Measurements from ENCODE around the gene UBE2Q2. TPM values are rescaled to one million over a fixed set of nuclear protein-coding genes. Genes with fewer than 3 reads are reported as not detected.
"Not testable (repeated sequence)": the region's sequence is repeated elsewhere in the genome, so short reads cannot be mapped to it uniquely, and the experiment has no call there.

Gene UBE2Q2
- total RNA-seq, 1 donor from 2014 or later = 59.9 TPM

- DNase-seq (ENCODE audit: low read depth in 2 of 2) = no peak
These were observed 21.2 kb downstream of the UBE2Q2 start for GRCh38 chr15:75864213-75865059.

DNA sequence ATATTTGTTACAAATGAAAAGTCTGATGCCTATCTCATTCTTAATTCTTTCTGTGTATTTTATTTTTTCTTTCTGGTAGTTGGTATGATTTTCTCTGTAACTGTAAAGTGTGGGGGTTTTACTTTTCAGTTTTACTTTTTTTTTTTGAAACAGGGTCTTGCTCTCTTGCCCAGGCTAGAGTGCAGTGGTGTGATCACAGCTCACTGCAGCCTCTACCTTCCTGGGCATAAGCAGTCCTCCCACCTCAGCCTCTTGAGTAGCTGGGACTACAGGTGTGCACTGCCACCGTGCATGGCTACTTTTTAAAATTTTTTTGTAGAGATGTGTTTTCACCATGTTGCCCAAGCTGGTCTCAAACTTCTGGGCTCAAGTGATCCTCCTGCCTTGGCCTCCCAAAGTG is 22.8 kb downstream of the UBE2Q2 start:
- not testable (repeated sequence) for DNase-seq (ENCODE audit: low read depth in 2 of 2)

- DNase-seq (ENCODE audit: low read depth in 2 of 2) = no peak
These were observed 23.7 kb downstream of the UBE2Q2 start for GRCh38 chr15:75866916-75867315.

GRCh38 chr15:75867449-75867848 is 24.2 kb downstream of the UBE2Q2 start:
- DNase-seq (ENCODE audit: low read depth in 2 of 2) = no peak

GRCh38 chr15:75868019-75868418 is 24.8 kb downstream of the UBE2Q2 start:
- no peak for DNase-seq (ENCODE audit: low read depth in 2 of 2)

- DNase-seq (ENCODE audit: low read depth in 2 of 2) = no peak
These were observed 26.2 kb downstream of the UBE2Q2 start for GRCh38 chr15:75869446-75869845.

- not testable (repeated sequence) for DNase-seq (ENCODE audit: low read depth in 2 of 2)
These were observed 28.3 kb downstream of the UBE2Q2 start for GRCh38 chr15:75871589-75871988.

DNA sequence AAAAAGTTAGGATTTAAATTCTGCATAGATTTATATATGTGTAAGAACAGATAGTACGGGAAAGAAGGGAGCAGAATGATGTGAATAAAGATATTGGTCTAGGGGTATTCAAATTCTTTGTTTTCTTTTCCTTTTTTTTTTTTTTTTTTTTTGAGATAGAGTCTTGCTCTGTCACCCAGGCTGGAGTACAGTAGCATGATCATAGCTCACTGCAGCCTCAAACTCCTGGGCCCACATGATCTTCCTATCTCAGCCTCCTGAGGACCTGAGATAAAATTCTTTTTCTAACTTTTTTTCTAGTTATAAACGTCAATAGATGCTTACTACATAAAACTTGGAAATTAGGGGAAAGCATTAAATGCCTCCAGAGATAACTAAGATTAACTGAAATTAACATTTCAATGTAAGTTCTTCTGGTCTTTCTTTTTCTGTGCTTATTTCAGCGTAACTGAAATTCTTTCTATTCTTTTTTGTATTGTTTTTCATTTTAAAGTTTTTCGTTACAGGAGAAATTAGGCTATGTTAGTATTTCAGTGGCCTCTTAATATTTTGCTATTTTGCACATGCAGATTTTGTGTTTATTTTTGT is 29.2 kb downstream of the UBE2Q2 start:
- DNase-seq (ENCODE audit: low read depth in 2 of 2) = no peak

- DNase-seq (ENCODE audit: low read depth in 2 of 2) = peak in 1 of 2 donors; percentile 17
These were observed 40.8 kb downstream of the UBE2Q2 start for GRCh38 chr15:75884041-75884440.

DNA sequence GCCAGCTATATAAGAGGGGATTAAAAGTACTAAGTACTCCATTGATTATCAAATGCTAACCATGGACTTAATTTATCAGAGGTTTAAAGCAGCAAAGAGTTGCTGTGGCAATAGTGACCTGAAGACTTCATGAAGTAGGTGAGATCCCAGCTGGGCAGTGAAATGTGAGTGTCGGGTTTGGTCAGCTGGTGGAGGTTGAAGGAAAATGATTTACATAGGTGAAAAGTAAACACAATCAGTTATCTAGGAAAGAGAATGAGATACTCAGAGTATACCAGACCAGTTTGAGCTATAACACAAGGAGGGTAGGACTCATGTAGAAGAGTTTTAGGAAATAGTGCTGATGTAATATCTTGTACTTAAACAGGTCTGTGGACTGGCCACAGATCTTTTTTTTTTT is 43.9 kb downstream of the UBE2Q2 start:
- DNase-seq (ENCODE audit: low read depth in 2 of 2) = no peak

DNA sequence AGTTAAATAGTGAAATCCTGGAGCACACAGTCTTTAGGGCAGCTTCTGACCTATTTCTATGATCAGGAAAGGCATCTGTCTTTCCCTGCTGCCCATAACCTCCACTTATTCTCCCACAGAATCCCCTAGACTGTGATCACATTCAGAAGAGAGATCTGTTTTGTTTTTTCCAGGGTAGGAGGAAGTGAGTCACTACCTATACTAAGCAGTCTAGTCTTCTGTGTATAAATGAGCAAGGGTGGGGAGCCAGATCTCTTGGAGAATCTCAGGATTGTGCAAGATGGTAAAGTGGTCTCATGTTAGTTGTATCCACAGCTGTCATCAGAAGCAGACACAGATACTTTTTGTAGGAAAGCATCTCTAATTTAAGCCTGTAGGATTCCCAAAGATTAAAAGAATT is 48.6 kb downstream of the UBE2Q2 start:
- DNase-seq (ENCODE audit: low read depth in 2 of 2) = peak; percentile 66 to 94

DNA sequence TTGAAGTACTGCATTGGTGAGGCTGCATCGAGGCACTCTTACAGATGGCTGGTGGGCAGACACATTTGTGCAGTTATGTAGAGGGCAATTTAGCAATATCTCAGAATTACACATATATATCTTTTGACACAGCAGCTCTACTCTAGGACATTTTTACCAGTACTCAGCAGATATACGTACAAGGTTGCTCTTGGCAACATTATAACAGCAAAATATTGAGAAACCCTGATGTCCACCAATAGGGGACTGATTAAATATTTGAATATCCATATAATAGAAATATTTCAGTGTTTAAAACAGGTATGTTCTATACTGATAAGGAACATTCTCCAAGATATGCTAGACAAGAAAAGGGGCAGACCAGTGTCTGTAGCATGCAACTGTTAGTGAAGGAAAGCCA is 52.5 kb downstream of the UBE2Q2 start:
- DNase-seq (ENCODE audit: low read depth in 2 of 2) = no peak

- no peak for DNase-seq (ENCODE audit: low read depth in 2 of 2)
These were observed 57.3 kb downstream of the UBE2Q2 start for GRCh38 chr15:75900577-75900976.

GRCh38 chr15:75902129-75902557 is 58.9 kb downstream of the UBE2Q2 start:
- peak; percentile 4 to 29 for DNase-seq (ENCODE audit: low read depth in 2 of 2)

GRCh38 chr15:75903331-75904239 is 60.3 kb downstream of the UBE2Q2 start, which contains the start of gene FBXO22:
Gene FBXO22, plus strand, starts transcription at chr15:75903878. Its CDS starts 86 bp downstream, at chr15:75903964.
- DNase-seq (ENCODE audit: low read depth in 2 of 2) = peak; percentile 92 to 93

GRCh38 chr15:75905231-75905630 is 62.0 kb downstream of the UBE2Q2 start:
- no peak for DNase-seq (ENCODE audit: low read depth in 2 of 2)

GRCh38 chr15:75910355-75910754 is 67.1 kb downstream of the UBE2Q2 start:
- DNase-seq (ENCODE audit: low read depth in 2 of 2) = not testable (repeated sequence)

- DNase-seq (ENCODE audit: low read depth in 2 of 2) = no peak
These were observed 73.7 kb downstream of the UBE2Q2 start for GRCh38 chr15:75916978-75917377.

GRCh38 chr15:75918135-75918534 is 74.9 kb downstream of the UBE2Q2 start:
- no peak for DNase-seq (ENCODE audit: low read depth in 2 of 2)

GRCh38 chr15:75920079-75920478 is 76.8 kb downstream of the UBE2Q2 start:
- DNase-seq (ENCODE audit: low read depth in 2 of 2) = peak in 1 of 2 donors; percentile 13

Data from lung microvascular endothelial cell (primary cell).